Adrenal gland (tissue), 12 donors: ENCODE results near the gene SECTM1. TPM values are rescaled to one million over a fixed set of nuclear protein-coding genes. Genes with fewer than 3 reads are reported as not detected.

ENCODE experiments used
- DNase-seq, 7 donors: peaks; one replicate each; pipeline ENCODE4 v3.0.0-alpha.2; 2019 to 2020
- H3K27ac ChIP-seq, 5 donors: fragments of 200-600 bp; sonication (generic) in 4 of 5; 1 replicate in 3 of 5; 2 replicates in 2 of 5; pipeline versions ENCODE4 v1.5.1 to v1.8.0; 2016 to 2020; ENCODE audit warnings: mild to moderate bottlenecking in 1 of 5
- H3K27me3 ChIP-seq: fragments of 200-600 bp; 2 replicates; pipeline ENCODE4 v1.8.0; 2021
- H3K36me3 ChIP-seq, 2 donors: fragments of 200-600 bp; replicated peaks in 1 of 2; 1 replicate in 1 of 2; 2 replicates in 1 of 2; pipeline versions ENCODE4 v1.5.1 to v1.8.0; 2018 to 2022
- H3K4me1 ChIP-seq, 2 donors: fragments of 200-600 bp; replicated peaks in 1 of 2; 1 replicate in 1 of 2; 2 replicates in 1 of 2; pipeline versions ENCODE4 v1.5.1 to v1.8.0; 2018 to 2021
- H3K4me3 ChIP-seq, 4 donors: fragments of 200-600 bp; sonication (generic) in 3 of 4; one replicate each; pipeline ENCODE4 v1.5.1; 2016 to 2018
- H3K9me3 ChIP-seq, 3 donors: fragments of 200-600 bp; sonication (generic) in 1 of 3; replicated peaks in 1 of 3; 1 replicate in 2 of 3; 2 replicates in 1 of 3; pipeline versions ENCODE4 v1.5.1 to v1.8.0; 2016 to 2021
- POLR2A ChIP-seq, 2 donors: fragments of 450-650 bp; IDR thresholded peaks; one replicate each; pipeline ENCODE4 v1.6.1; 2017; ENCODE audit warnings: antibody characterized with exemption in 2 of 2, mild to moderate bottlenecking in 2 of 2, moderate library complexity in 1 of 2
- WGBS, 4 donors: extraction: QIAGEN DNeasy Blood & Tissue Kit in 2 of 4; methylation state at CpG; one replicate each; pipeline versions ENCODE4 v1.1.5 to v1.1.7; 2013 to 2017; 5-methylcytosine and 5-hydroxymethylcytosine counted together
- intact Hi-C, 2 donors: fragments of 100-400 bp; cut with DNase I; formaldehyde crosslinking; loops; one replicate each; pipeline versions ENCODE4 v1.14.1 to v1.15.0; 2022 to 2023
- polyA plus RNA-seq, 3 donors: library from polyadenylated mRNA; stranded (reverse); fragments of 200-250 nt in 2 of 3; fragments of 350-450 nt in 1 of 3; fragmentation: Illumina TruSeq in 1 of 3; extraction: RNeasy Lipid Tissue Mini Kit (QIAGEN cat#74804) in 1 of 3; gene quantifications; one replicate each; pipeline ENCODE4 v1.2.3, GENCODE V29; 2013 to 2014
- total RNA-seq, 9 donors: library from RNA; depleted of rRNA in 4 of 9; stranded (reverse); fragments of >200 nt in 4 of 9; fragments of 120-200 nt in 1 of 9; fragmentation: NEBNext Ultra II Directional in 1 of 9; extraction: Animal tissue kit (Norgen Biotek cat#: 25700) in 1 of 9; gene quantifications; one replicate each; pipeline versions ENCODE4 v1.1.0 to v1.2.4, GENCODE V29; 2013 to 2023
- TF ChIP-seq, protein P1 (sequence below), 6 experiments: fragments of 450-650 bp in 4 of 6; fragments of 200-600 bp in 2 of 6; sonication (generic) in 1 of 6; IDR thresholded peaks; 1 replicate in 5 of 6; 2 replicates in 1 of 6; pipeline versions ENCODE4 v1.5.1 to v1.8.0; 2016 to 2021; ENCODE audit warnings: antibody characterized with exemption in 6 of 6, mild to moderate bottlenecking in 2 of 6, moderate library complexity in 1 of 6
- donor health status: healthy with polysubstance abuse.
- donor health status: Bipolar disorder and iron deficiency.
- donor health status: DM: yes; HTN: yes; CAD: no.
- donor health status: DM: no; HTN: no; CAD: no.
- donor health status: DM: no; HTN: no; CAD: no.
- donor health status: DM: yes; HTN: yes; CAD: no.

The SECTM1 gene
- total and polyA plus RNA-seq, 12 donors = 1.2 to 24.3 (median 5.9) TPM

DNA sequence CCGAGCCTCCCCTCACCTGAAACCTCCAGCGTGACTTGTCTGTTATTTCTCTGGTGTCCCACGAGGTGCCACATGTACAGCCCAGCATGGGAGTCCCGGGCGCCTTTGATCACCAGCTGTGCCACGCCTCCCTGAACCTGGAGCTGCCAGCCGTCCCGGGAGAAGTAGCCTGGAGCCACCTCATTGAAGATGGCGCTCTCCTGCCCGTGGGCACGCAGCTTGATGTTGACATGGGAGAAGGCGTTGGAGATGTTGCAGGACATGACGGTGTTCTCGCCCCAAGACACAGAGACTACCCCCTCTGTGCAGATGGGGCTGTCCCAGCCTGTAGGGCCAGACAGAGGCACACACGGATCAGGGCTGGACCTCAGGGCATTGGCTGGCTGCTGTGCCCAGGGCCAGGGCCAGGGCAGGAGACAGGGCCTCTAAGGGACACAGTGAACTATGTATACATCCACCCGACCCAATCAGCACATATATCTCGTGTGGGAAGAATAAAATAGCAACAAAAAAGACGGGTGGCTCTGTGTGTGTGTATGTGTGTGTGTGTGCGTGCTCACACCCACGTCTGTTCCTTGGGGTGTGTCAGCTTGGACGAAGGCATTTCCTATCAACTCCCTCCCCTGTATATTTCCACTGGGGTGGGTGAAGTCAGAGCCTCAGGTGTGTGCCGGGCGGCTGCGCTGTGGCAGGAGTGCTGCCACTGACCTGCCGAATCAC, 8.8 kb downstream of the SECTM1 start:
- 77 to 84% (median 81%) methylated on average over 10 to 25 of the region's 25 CpGs for WGBS, 4 donors

DNA sequence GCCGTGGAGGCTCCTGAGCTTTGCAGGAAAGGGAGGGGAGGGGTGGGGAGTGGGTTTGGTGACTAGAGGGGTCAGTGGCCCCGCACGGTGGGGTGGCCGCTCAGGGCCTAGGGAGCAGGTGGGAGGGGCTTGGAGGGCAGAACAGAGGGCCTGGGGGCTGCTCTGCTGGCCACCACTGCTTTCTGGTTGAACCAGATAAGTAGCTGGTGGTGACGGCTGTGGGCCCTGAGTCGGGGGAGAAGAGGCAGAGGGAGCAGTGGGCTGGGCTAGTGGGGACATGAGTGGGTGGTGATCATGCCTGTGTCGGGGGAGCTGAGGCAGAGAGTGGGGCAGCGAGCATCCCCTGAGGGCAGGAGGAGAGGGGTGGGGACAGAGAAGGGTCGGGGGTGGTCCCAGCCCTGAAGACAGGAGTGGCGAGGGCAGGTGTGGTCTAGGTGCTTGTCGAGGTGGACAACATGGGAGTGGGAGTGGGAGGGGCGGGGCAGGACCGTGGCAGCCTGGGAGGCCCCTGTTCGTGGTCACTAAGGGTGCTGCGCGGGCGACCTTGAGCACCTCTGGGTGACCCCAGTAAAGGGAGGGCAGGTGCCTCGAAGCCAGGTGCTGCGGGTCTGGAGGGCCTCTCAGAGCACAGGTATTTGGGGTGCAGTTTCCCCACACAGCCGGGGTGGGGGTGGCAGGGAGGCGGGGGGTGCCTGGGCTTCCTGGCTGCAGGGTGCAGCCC, 9.9 kb downstream of the SECTM1 start:
- H3K9me3 ChIP-seq = no peaks in the 10 kb centered on the region
- intact Hi-C loops = loop anchor here in 1 of 2 donors (5.0 kb wide), 1 partner anchor 86 kb away; no protein-coding TSS in a partner anchor
- no peak for DNase-seq
- TF ChIP-seq, protein P1, sequence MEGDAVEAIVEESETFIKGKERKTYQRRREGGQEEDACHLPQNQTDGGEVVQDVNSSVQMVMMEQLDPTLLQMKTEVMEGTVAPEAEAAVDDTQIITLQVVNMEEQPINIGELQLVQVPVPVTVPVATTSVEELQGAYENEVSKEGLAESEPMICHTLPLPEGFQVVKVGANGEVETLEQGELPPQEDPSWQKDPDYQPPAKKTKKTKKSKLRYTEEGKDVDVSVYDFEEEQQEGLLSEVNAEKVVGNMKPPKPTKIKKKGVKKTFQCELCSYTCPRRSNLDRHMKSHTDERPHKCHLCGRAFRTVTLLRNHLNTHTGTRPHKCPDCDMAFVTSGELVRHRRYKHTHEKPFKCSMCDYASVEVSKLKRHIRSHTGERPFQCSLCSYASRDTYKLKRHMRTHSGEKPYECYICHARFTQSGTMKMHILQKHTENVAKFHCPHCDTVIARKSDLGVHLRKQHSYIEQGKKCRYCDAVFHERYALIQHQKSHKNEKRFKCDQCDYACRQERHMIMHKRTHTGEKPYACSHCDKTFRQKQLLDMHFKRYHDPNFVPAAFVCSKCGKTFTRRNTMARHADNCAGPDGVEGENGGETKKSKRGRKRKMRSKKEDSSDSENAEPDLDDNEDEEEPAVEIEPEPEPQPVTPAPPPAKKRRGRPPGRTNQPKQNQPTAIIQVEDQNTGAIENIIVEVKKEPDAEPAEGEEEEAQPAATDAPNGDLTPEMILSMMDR (IDR thresholded peaks at IDR 0.05) = no peak
- TF ChIP-seq POLR2A (IDR thresholded peaks at IDR 0.05) = no peak
- H3K4me1 ChIP-seq = no peaks in the 10 kb centered on the region
- H3K4me3 ChIP-seq = no peak overlapping the region
- H3K36me3 ChIP-seq = no peaks in the 10 kb centered on the region
- 65 to 71% (median 71%) methylated on average over 13 to 21 of the region's 21 CpGs for WGBS, 4 donors
- H3K27ac ChIP-seq = no peak overlapping the region
- H3K27me3 ChIP-seq = no peaks in the 10 kb centered on the region

More for the DNA sequence above, 8.8 kb downstream of the SECTM1 start:
- Histone ChIP-seq H3K4me3 (no peak overlapping the region), H3K36me3 (no peaks in the 10 kb centered on the region), H3K9me3 (no peaks in the 10 kb centered on the region), H3K27me3 (no peaks in the 10 kb centered on the region), H3K27ac (no peak overlapping the region), H3K4me1 (no peaks in the 10 kb centered on the region)
- no peak for TF ChIP-seq POLR2A (IDR thresholded peaks at IDR 0.05)
- TF ChIP-seq, protein P1 (IDR thresholded peaks at IDR 0.05) = no peak
- intact Hi-C loops = loop anchor here in 1 of 2 donors (5.0 kb wide), 1 partner anchor 87 kb away; no protein-coding TSS in a partner anchor
- no peak for DNase-seq

DNA sequence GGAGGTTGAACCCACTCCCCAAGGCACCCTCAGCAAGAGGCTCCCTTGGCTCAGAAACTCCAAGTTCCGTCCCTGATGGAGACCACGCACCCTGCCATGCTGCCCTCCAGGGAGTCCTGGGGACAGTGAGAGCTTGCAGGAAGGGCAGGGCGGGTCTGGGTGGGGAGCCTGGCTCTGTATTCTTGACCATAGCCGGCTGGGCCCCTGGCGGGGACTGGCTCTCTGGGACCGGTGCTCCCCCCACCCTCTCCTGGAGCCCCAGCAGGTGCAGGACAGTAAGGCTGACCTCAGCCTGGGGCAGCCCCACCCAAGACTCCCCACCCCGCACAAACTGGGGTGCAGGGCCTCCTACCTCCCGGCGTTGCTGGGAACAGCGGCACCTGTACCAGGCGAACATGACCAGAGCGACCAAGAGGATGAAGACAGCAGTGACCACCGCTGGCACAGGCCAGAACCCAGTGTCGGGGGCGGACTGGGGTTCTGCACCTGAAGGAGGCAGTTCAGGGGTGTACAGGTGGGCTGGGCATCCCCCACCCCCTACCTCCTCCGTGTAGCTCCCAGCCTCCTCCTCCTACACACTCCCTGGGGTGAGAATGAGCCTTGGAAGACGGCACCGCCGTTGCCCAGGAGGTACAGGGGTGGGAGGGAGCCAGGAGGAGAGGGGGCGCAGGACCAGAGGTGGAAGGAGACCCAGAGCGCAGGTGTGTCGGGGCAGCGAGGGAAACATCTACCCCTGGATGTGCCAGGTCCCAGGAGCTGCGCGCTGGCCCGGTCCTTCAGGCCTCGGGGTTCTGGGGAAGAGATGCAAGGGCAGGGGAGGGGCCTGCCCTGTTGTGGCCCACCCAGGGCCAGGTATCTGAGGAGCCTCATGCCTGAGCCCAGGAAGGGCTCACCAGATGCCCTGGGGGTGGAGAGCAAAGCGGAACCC, 10.8 kb downstream of the SECTM1 start:
- WGBS, 4 donors = 71 to 90% (median 78%) methylated on average over 13 to 28 of the region's 28 CpGs
- TF ChIP-seq, protein P1 (IDR thresholded peaks at IDR 0.05) = no peak
- TF ChIP-seq POLR2A (IDR thresholded peaks at IDR 0.05) = no peak
- DNase-seq = no peak
- H3K36me3 ChIP-seq = no peaks in the 10 kb centered on the region
- no peak overlapping the region for H3K27ac ChIP-seq
- no peak overlapping the region for H3K4me3 ChIP-seq
- intact Hi-C loops = loop anchor here in 1 of 2 donors (5.0 kb wide), 1 partner anchor 85 kb away; no protein-coding TSS in a partner anchor
- H3K27me3 ChIP-seq = no peaks in the 10 kb centered on the region
- no peaks in the 10 kb centered on the region for H3K4me1 ChIP-seq
- H3K9me3 ChIP-seq = no peaks in the 10 kb centered on the region
